GM19351 (cell line): ENCODE results near the gene ZNF107.
"Not testable (repeated sequence)": the region's sequence is repeated elsewhere in the genome, so short reads cannot be mapped to it uniquely, and the experiment has no call there.

ENCODE experiments used
- ATAC-seq: cut with Tn5 transposase; IDR thresholded peaks from one replicate; pipeline ENCODE4 v1.9.1; 2021; ENCODE audit warnings: mild to moderate bottlenecking, moderate library complexity; ENCODE audit not compliant: unreplicated experiment

The ZNF107 gene

GRCh38 chr7:64642875-64643274, 23.1 kb upstream of the ZNF107 start:
- ATAC-seq, result no peak

- no peak for ATAC-seq
Measured at GRCh38 chr7:64643566-64643965, 22.4 kb upstream of the ZNF107 start.

DNA sequence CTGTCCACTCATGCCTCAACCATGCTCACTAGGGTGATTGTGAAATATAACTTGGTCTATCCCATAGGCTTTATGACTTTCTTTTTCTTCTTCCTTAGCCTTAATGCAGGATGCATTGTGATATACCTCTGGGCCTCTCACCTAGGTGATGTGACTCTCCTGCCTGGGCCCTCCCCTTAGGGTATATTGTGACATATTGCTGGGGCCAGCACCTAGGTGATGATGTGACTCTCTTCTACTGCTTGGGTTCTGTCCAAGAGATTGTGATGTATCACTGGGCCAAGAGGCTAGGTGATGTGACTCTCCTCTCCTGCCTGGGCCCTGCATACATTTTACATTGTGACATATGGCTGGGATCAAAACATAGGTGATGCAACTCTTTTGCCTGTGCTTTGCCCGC, 14.7 kb upstream of the ZNF107 start:
- ATAC-seq, result no peak

DNA sequence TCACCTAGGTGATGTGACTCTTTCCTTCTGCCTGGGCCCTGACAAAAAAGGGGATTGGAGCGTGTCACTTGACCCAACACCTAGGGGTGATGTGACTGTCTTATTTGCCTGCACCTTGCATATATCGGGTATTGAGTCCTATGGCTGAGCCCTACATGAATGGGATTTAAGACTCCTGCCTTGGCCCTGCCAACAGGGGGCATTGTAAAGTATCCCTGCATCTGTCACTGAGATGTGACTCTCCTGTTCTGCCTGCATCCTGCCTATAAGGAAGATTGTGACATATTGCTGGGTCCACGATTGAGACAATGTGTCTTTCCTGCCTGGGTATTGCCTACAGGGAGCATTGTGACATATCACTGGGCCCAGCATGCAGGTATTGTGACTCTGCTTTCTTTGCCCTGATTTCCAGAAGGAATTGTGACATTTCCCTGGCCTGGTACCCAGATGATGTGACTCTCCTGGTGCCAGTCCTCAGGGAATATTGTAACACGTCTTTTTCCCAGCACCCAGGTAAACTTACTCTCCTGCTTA, 14.2 kb upstream of the ZNF107 start:
- no peak for ATAC-seq

DNA sequence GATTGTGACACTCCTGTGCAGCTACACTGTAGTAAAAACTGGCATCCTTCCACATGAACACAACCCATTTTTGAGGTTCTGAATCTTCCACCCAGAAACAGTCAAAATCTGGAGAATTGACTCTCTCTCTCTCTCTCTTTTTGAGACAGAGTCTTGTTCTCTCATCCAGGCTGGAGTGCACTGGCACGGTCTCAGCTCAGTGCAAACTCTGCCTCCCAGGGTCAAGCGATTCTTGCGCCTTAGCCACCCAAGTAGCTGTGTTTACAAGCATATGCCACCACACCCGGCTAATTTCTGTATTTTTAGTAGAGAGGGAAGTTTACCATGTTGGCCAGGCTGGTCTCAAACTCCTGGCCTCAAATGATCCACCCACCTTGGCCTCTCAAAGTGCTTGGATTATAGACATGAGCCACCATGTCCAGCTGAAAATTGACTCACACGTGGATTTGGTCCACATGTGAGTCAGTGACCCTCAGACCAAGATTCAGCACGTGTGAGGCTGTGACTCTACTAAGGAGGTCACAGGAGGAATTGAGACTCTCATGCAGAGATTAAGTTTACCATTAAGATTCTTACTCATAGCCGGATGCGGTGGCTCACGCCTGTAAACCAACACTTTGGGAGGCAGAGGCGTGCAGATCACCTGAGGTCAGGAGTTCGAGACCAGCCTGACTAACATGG, 12.1 kb upstream of the ZNF107 start:
- ATAC-seq, result no peak

GRCh38 chr7:64654796-64655548, 11.0 kb upstream of the ZNF107 start:
- ATAC-seq, result no peak

DNA sequence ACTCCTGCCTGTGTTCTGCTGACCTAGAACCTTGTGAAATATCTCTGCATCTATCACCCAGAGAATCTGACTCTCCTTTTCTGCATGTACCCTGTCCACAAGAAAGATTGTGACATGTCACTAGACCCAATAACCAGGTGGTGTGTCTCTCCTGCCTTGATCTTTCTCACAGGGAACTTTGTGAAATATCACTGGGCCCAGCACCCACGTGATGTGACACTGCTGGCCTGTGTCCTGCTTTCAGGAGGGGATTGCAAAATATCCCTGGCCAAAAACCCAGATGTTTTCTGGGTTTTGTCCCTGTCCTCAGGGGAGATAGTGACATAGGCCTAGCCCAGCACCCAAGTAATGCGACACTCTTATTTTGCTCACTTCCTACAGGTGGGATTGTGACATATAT, 10.1 kb upstream of the ZNF107 start:
- ATAC-seq, result no peak

GRCh38 chr7:64656489-64656888, 9.4 kb upstream of the ZNF107 start:
- no peak for ATAC-seq

- ATAC-seq, result not testable (repeated sequence)
Measured at GRCh38 chr7:64662091-64662490, 3.8 kb upstream of the ZNF107 start.

- no peak for ATAC-seq
Measured at GRCh38 chr7:64666663-64667050, 724 bp downstream of the ZNF107 start.

GRCh38 chr7:64667311-64667710, 1.4 kb downstream of the ZNF107 start:
- ATAC-seq, result no peak

DNA sequence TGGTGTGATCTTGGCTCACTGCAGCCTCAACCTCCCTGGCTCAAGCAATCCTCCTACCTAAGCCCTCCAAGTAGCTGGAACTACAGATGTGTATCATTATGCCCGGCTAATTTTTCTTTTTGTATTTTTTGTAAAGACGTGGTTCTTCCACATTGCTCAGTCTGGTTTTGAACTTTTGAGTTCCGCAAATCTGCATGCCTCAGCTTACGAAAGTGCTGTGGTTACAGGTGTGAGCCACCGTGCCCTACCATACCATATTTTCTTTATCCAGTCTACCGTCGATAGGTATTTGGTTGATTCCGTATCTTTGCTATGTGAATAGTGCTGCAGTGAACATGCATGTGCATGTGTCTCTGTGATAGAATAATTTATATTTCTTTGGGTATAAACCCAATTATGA, 6.5 kb downstream of the ZNF107 start:
- ATAC-seq, result no peak

- ATAC-seq, result no peak
Measured at GRCh38 chr7:64685091-64685490, 19.2 kb downstream of the ZNF107 start.

GRCh38 chr7:64685741-64686140, 19.8 kb downstream of the ZNF107 start:
- no peak for ATAC-seq

- peak; percentile 59 for ATAC-seq
Measured at GRCh38 chr7:64686493-64687184, 20.7 kb downstream of the ZNF107 start.

GRCh38 chr7:64687249-64687648, 21.3 kb downstream of the ZNF107 start:
- no peak for ATAC-seq

DNA sequence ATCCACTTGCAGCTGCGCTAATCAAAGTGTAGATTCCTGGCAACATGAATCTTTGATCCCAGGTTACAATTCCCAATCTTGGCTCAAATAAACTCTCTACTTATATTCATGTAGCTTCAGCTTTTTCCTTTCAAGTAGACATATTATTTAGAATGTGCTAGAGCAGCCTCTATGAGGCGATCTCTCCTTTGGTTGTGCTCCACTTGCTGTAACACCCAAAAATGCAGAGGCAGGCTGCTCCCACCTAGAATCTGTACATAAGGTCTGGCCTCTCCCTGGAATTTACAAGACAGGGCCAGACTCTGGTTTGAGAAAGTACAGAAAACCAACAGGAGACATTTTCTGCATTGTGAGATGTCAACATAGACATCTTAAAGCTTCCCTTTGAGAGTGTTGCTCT, 23.1 kb downstream of the ZNF107 start:
- ATAC-seq, result no peak

DNA sequence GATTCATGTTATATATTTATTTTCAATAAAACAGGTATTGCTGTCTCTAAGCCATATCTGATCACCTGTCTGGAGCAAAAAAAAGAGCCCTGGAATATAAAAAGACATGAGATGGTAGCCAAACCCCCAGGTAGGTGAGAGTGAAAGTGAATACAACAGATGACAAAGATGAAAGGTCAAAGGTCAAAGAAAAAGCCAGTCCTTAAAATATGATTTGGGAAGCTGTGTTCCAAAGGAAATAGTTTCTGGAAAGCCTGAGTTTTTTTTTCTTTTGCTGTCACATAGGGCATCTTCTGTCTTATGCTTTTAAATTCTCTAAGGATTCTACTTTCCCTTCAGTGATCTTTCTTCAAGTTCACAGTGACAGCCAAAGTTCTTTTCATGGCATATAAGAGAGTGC, 25.9 kb downstream of the ZNF107 start:
- ATAC-seq, result no peak

DNA sequence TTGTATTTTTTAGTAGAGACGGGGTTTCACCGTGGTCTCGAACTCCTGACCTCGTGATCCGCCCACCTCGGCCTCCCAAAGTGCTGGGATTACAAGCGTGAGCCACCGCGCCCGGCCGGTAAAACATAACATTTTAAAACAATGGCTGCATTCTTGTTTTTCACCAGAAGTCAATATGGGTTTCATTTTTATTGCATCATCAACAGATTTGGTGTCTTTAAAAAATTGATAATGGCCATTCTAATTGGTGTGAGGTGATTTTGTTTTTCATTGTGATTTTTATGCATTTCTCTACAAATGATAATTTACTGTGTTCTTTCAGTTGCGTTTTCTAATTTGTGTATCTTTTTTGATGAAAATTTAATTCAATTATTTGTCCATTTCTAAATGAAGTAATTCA, 31.9 kb downstream of the ZNF107 start:
- not testable (repeated sequence) for ATAC-seq

- ATAC-seq, result no peak
Measured at GRCh38 chr7:64706625-64707292, 40.8 kb downstream of the ZNF107 start.

DNA sequence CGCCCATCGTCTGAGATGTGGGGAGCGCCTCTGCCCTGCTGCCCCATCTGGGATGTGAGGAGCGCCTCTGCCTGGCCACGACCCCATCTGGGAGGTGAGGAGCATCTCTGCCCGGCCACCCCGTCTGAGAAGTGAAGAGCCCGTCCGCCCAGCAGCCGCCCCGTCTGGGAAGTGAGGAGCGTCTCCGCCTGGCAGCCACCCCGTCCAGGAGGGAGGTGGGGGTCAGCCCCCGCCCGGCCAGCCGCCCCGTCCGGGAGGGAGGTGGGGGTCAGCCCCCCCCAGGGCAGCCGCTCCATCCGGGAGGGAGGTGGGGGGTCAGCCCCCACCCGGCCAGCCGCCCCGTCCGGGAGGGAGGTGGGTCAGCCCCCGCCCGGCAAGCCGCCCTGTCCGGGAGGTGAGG, 52.0 kb downstream of the ZNF107 start:
- ATAC-seq, result not testable (repeated sequence)
